ENCODE results near the gene GPC5.
"Not testable (repeated sequence)": the region's sequence is repeated elsewhere in the genome, so short reads cannot be mapped to it uniquely, and the experiment has no call there.

The GPC5 gene

DNA sequence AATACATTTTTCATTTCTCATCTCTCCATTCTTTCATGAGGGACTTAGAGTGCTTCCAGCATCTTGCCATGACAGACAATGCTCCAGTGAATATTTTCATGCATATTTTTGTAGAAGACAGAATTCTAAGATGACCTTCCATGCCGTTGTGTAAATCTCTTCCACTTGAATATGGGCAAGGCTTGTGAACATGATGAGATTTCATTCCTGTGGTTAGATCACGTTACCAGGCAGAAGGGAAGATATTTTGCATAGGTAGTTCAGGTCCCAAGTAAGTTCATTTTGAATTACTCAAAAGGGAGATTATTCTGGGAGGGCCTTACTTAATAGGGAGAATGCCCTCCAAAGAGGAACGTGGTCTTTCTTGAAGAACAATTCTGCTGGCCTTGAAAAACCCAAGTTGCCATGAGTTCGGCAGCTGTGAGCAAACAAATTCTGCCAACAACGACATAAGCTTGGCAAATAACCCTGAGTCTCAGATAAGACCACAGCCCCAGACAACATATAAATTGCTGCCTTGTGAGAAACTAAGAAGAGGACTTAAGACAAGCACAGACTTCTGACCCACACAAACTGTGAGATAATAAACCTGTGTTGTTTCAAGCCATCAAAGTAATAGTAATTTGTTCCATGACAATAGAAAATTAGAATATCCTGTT, 1427.6 kb downstream of the GPC5 start:
- no peak for DNase-seq

DNA sequence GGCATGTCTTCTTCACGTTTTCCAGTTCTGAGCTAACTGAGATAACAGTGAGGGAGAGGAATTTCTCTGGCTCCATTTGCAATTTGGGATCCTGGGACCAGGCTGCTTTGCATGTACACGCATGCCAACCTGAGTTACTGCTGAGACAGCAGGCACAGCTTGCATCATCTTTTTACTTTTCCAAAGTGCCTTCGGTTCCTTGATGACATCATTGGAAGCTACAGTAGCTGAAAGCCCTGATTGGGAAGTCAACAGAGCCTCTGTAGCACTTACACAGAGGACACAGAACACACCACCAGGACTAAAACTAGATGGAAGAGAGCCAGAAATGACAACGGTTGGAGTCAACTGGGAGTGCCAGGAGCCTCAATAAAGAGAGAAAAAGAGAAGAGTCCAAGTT, 1429.1 kb downstream of the GPC5 start:
- no peak for DNase-seq

DNA sequence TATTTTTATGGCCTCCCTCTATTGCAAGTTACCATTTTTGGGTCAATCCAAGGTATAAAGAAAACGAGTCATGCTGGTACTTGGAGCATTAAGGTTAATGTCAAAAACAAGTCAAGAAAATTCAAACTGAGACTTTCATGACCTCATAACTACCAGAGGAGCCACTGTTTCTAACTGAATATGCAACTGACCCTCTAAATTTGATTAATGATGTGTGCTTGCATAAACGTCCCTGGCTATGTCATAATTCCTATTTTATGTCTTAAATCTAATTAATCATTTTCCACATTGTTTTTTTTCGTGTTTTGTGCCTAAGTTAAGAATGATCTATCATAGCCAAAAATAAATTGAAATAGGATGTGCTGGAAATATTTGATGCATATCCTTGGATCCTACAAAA, 1431.5 kb downstream of the GPC5 start:
- no peak for DNase-seq

DNA sequence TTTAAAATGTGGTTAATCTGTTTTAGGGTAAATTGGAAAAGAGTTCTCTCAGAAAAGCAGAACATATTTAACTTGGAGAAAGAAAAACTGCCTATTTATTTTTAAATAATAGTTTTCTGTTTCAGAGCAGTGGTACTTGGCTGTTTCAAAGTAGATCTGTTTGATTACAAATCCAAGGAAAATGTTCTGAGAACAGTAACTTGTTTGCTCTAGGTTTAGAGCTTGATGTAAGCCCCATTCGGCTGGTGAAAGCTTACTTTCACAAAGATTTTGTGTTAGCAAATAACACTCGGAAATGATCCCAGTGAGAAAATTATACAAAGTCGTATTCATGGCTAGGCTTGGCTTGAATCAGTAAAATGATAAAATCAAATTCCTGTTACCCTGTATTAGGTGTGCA, 1432.4 kb downstream of the GPC5 start:
- no peak for DNase-seq

DNA sequence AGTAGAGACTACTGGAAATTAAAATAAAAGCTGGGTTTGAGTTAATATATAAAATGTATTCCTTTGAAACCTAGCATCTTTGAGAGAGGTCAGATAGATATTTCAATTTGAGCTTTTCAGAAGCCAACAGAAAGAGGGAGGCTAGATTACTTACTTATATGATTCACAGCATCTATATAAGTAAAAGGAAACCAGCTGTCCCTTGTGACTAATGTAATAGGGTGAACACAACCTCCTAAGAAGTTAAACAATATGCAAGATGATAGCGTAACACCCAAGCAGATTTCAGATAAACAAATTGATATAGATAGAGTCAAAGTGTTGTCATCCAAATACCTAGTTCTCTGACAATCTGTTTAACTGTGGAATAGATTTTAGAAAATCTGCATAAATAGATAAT, 1434.7 kb downstream of the GPC5 start:
- no peak for DNase-seq

DNA sequence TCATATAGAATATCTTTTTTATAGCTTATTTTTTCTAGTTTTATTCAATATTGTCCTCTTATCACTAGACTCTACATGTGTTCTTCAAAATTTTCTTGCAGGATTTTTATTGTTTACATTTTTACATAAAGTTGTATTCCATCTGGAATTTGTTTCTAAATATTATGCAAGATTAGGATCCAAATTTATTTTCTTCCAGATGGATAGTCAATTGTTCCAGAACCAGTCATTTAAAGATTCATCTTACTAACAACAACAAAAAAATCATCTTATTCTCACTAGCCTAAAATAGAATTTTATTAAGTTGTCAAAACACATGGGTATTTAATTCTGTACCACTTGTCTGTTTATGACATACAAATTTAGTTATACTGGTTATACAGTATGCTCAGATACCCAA, 1437.8 kb downstream of the GPC5 start:
- DNase-seq, result no peak

DNA sequence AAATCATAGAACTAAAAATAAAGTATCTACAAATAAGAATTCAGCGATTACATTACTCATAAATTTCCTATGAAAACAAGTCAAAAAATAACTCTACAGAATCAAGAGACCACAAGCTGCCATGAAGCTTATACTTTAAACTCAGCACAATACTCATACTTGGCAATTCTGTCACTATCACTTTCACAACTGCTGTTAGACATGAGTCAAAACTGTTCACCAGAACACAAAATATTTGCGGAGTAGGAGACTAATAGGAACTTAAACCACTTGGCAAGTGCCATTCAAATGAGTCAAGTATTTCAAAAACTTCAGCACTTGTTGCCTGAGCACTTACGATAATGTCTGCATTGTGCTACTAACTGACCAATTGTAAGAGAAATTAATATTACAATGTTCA, 1440.4 kb downstream of the GPC5 start:
- DNase-seq, result no peak

- DNase-seq, result no peak
Measured at GRCh38 chr13:92842145-92842544, 1443.7 kb downstream of the GPC5 start.

DNA sequence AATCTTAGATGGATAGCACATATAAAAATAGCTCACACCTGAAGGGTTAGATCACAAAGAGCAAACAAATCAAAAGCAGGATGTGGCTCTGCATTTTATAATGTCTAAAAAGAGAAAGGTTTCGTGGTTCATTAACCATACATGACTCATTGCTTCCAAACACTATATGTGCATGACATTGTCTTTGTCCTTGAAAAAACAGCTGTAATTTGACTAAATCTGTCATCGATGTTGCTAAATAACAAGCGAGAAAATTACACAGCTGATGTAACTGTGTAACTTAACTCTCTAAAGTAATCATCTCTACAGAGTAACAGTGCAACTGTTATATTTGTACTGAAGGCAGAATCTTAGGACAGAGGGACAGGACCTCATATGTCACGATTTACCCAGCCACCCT, 1445.1 kb downstream of the GPC5 start:
- no peak for DNase-seq

DNA sequence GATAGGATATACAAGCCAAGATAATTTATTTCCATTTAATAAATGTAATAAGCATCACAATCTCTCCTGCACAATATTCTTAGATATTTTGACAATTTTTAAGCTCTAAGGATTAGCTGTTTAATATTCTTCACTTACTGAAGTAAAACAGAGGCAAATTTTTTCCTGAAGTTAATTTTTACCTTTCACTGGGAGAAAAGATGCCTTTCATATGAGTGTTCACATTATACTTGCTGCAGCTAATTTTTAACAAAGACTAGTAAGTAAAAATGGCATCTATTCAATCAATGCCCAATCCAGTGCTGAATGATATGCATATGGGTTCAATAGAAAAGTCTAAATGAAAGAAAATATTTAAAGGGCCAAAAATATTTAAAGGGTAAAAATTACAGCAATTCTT, 1451.0 kb downstream of the GPC5 start:
- no peak for DNase-seq

DNA sequence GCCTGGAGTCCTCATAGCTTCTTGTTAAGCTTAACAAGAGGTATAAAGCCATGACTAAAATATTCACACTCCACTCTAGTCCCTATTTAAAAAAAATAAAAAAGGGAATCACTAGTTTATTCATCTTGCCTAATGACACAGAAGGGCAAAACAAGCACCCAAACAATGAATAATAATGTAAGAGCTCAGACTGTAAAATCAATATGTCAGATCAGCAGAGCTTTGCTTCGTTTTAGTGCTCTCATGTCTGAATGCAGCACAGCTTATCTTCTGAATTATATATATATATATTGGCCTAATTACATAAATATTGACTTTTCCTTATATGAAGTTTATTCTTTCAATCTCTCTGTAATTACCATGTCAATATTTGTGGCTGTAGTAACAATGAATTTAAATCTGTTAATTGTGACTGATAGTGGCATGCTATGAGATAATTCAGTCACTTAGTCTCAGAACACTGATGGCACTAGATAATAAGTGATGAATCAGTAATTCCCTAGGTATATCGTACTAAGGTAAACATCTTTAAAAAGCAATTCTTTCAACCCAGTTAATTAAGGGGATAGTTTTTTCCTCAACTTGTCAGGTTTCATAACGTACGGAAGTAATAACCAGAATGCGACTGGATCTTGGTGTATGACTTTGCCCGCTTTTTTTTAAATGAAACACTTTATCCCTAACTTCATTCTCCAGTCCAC, 1466.3 kb downstream of the GPC5 start:
- DNase-seq, result no peak

- no peak for DNase-seq
Measured at GRCh38 chr13:92873029-92873428, 1474.6 kb downstream of the GPC5 start.

- no peak for DNase-seq
Measured at GRCh38 chr13:92886535-92887077, 1488.2 kb downstream of the GPC5 start.

- no peak for DNase-seq
Measured at GRCh38 chr13:92894447-92894846, 1496.0 kb downstream of the GPC5 start.

DNA sequence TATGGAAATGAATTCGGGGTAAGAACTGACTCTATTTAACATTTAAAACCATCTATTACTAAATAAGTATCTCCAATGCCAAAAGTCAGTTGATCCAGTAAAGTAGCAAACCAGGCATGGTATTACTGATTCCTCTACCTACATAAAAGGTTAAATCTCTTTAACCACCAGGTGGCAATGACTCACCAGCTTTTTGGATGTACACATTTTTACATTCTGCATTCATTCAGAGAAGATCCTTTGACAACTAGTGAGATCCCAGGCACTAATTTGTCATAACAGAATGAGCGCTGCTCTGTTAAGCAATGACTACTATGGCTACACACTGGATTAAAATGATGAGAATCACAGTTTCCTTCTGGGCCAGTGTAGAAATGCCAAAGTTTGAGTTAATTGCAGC, 1498.4 kb downstream of the GPC5 start:
- DNase-seq, result no peak

DNA sequence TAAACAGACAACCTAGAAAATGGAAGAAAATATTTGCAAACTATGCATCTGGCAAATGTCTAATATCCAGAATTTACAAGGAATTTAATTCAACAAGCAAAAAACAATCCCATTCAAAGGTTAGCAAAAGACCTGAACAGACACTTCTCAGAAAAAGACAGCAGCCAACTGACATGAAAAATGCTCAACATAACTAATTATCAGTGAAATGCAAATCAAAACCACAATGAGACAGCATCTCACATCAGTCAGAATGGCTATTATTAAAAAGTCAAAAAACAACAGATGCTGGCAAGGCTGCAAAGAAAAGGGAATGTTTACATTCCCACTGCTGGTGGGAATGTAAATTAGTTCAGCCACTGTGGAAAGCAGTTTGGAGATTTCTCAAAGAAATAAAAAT, 1500.5 kb downstream of the GPC5 start:
- not testable (repeated sequence) for DNase-seq

- DNase-seq, result no peak
Measured at GRCh38 chr13:92900446-92900845, 1502.0 kb downstream of the GPC5 start.

DNA sequence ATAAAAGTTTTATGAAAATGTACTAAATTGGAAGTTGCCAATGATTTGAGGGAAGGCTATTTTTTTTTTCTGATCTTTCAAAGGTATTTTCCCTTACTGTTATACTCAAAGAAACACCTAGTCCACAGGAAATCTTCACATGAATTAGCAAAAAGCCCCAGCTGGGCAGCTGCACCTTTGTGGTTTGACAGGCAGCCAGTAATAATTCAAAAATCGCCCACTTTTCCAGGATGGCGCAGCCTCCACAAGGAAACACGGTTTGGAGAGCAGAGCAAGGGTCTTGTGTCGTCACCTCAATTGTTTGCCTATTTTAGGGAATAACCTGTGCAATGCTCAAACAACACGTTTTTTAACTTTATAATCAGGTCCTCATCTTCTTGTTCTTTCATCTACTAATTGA, 1503.3 kb downstream of the GPC5 start:
- DNase-seq, result no peak

DNA sequence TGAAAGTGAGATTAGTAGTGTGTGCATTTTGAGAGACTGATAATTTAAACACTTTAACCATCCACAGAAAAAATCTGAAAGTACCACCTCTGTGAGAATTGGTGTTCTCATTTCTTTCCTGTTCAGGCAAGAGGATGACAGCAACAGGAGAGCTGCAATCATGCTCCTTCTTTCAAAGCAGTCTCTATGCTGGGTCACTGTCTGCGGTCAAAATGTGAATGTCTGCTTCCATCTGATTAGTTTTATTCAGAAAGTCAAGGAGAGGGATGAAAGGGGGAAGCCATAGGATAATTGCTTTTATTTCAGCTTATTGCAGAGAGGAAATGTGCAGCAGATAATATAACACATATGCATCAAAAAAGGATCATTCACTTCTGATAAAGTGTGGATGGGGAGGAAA, 1514.2 kb downstream of the GPC5 start:
- no peak for DNase-seq

DNA sequence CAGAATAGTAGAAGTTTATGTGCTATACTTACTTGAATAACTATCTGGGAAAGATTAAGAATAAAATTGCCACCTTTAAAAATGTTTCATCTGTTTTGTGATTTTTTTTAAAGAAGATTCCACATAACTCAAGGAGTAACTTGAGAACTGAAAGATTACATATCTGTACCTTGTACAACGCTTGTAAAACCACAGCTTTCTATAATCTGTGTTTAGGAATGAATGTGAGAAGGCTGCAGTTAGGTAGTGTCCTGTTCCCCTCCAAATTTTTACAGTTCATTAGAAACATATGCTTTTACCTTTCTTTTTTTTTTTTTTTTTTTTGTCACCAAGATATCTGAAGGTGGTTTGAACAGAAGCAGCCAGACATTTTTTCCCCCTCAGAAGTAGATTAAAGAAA, 1515.4 kb downstream of the GPC5 start:
- no peak for DNase-seq
